Lung microvascular endothelial cell (primary cell): ENCODE results near the gene FAM163A. TPM values are rescaled to one million over a fixed set of nuclear protein-coding genes. Genes with fewer than 3 reads are reported as not detected.

ENCODE experiments used
- DNase-seq, 2 donors: peaks; one replicate each; pipeline versions ENCODE4 v3.0.0 to v3.0.0-alpha.2; 2010; ENCODE audit warnings: low read depth in 2 of 2
- total RNA-seq: library from RNA; depleted of rRNA; stranded (reverse); fragments of >200 nt; gene quantifications from 2 replicates; pipeline ENCODE4 v1.2.1, GENCODE V29; 2014

The FAM163A gene
- total RNA-seq, 1 donor from 2014 or later, result under 0.01 TPM

DNA sequence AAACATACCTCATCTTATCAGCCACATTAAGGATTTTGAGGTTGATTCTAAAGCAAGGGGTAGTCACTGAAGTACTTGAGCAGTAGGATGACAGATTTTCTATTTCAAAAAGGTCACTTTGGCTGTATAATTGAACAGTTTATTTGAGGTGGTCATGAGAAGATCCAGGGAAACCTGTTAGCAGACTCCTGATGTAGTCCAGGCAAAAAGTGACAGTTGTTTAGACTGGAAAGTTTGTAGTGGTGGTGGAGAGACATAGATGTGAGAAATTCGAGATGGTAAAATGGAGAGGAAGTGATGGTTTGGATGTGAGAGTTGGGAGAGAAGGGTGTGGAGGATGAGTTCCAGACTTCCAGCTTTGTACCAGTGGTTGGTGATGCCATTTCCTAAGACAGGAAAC lies 7.5 kb downstream of the FAM163A start:
- no peak for DNase-seq

DNA sequence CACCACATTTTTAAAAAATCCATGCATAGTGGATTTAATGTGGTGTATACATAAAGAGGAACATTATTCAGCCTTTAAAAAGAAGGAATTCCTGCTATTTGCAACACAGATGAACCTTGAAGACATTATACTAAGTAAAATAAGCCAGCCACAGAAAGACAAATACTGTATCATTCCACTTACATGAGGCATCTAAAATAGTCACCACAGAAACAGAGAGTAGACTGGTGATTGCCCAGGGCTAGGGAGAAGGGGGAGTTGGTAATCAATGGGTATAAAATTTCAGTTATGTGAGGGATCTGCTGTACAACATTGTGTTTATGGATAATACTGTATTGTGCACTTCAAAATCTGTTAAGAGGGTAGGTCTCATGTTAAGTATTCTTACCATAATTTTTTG lies 10.0 kb downstream of the FAM163A start:
- no peak for DNase-seq

DNA sequence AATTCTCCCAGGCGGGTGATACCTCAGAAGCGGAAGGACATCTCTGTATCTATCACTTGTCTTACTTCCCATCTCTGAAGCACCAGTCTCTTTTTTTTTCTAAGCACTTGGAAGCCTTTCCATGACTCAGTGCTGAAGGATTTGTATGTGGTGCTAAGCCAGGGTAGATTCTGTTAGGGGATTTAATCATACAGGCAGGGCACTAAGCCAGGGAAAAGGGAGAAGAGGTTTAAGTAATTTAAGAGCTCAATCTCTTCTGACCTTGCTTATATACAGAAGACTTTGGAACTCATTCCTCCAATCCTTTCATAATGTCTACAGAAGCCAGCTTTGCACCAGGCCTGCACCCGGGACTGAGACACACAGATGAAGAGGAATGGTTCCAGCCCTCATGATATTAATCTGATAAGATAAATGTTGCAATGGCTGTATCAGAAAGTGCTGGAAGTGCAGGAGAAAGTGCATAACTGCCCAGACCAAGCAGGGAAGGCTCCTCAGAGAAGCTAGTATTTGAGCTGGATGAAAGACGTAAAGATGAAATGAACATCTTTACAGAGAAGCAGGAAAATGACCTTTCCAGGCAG lies 11.0 kb downstream of the FAM163A start:
- peak in 1 of 2 donors; percentile 51 for DNase-seq

DNA sequence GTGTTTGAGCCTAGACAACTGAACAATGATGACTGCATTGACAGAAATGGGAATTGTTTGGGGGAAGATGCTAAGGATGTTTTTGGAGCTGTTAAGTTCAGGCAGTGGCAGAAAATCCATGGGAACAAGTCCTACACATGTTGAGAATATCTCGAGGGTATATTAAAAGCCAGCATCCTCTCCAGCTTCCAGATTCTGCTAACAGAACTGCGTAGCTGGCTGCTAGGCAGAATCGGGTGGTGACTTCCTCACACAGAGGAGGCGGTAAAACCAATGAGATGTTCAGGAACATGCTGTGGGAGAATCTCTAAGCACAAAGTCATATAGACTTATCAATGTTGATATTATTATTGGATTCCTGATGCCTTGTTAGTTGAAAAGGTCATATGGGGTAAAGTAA lies 14.8 kb downstream of the FAM163A start:
- no peak for DNase-seq

DNA sequence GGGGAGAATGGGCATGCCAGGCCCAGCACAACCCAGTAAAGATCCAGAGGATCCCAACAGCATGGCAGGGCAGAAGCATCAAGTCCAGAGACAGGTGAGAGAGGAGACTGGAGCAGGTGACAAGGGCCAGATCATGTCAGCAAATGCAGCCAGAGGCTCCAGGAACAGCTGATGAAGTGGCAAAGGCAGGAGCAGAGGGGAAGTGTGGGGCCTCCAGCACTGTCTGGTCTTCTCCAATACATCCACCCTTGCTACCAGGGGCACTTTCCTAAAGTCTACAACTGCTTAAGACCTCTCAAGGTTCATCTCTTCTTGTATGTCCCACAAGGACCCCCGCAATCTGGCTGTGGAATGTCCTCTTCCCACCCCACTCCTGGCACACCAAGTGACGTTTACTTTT lies 17.4 kb downstream of the FAM163A start:
- DNase-seq, result no peak

DNA sequence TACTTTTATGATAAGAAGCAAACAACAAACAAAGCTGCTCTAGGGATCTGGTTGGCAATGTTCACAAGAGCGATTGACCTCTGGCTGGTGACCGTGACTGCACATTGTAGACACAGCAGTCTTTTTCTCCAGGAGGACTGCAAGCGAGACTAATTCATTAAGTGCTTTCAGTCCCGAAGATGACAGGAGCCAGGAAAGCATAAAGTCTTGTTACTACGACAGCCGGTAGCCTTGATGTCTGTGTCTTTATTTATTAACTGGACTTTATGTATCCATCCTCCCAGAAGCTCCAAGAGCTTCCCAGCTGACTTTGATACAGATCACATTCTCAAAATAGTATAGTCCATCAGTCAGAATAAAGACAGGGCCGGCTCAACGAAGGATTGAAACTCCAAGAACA lies 18.2 kb downstream of the FAM163A start:
- DNase-seq, result no peak

DNA sequence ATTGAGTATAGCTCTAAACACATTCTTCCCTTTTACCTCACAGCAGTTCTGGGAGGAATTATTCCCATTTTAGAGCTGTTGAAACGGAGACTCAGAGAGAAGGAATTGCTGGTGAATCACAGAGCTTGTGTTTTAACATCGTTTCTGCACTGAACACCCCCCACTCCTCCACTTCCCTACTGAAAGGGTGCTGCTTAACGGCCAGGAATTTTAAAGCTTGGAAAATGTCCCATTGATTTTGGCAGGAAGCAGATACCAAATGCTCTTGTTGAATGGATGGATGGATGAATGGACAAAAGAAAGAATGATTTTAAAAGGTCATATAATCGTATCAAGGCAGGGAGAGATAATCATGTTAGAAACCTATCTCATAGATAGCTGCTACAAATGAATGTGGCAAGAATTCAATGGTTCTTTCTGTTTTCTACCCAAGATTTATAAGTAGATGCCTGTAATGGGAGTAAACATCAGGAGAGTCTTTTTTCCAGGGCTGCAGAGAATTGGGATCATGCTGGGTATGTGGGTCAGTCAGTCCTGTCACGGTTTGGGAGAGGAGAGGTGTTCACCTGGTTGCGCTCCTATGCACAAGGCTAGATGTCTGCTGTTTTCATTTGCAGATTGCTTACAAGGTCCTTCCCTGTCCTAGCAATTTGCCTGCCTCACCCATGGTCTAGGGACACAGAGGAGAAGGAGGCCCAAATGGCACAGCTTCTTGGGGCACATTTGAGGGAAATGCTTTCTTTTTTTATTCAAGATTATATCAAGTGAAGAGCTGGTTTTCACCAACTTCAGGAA lies 19.0 kb downstream of the FAM163A start:
- DNase-seq, result no peak

DNA sequence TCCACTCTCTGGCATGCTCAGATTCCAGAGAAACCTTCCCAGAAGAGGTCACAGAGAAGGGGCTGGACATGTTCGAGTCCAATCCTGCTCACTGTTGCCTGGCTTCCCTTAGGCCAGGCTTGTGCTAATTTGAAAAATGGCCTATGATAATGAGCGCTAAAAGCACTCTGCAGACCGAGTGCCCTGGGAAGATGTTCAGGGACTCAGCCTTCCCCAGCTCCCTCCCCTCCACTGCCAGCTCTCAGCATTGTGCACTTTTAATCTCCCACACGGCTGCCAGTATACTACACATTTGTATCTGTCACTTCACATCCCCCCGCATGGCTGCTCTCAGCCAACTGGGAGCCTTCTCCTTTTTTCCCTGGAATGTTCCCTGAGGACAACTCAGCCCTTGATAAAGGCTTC lies 24.1 kb downstream of the FAM163A start:
- DNase-seq, result no peak

DNA sequence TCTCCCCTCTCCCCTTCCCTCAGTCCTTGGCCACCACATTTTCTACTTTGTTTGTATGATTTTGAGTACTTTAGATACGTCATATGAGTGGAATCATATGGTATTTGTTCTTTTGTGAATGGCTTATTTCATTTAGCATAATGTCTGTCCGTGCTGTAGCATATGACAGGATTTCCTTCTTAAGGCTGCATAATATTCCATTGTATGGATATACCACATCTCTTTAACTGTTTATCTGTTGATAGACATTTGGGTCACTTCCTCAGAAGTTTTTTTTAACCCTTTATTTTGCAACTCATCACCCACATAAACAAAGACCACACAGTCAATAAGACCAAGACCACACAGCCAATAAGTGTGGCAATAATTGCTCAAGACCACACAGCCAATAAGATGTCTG lies 24.9 kb downstream of the FAM163A start:
- no peak for DNase-seq

DNA sequence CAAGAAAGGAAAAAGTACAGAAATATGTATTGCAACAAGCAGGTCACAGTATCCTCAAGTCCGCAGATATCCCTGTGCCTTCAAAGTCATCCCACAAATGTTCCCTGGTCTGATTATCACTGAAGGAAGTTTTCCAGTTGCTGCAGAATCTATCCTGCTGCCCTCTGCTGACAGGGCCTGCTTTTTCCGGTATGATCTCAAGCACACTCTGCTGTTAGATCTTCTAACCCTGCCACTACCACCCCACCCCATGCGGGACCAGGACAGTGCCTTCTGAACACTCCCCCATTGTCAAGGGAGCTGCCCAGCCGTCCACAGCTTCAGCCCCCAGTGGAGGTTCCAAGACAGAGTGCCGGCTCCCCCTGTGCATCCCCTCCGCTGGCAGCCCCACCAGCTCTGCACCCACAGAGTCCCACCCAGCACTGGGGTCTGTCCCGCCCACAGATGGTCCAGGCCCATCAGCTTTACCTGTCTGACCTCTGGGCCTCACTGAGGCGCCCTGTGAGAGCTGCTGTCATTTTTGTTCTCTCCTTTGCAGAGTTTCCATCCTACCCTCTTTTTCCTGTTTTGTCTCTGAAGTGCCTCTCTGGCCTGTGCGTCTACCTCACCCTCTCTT lies 27.9 kb downstream of the FAM163A start:
- peak; percentile 34 to 39 for DNase-seq

DNA sequence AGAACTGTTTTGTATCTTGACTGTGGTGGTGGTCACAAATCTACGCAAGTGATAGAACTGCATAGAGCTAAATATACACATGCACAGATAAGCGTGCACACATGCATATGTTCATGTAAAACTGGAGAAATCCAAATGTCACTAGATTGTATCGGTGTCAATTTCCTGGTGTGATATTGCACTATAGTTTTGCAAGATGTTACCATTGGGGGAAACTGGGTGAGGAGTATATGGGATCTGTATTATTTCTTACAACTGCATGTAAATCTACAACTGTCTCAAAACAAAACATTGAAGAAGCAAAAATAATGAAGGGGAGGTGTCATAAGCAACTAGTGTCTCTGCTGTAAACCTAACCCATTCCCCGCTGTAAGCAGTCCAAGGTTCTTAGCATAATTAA lies 30.2 kb downstream of the FAM163A start:
- no peak for DNase-seq

DNA sequence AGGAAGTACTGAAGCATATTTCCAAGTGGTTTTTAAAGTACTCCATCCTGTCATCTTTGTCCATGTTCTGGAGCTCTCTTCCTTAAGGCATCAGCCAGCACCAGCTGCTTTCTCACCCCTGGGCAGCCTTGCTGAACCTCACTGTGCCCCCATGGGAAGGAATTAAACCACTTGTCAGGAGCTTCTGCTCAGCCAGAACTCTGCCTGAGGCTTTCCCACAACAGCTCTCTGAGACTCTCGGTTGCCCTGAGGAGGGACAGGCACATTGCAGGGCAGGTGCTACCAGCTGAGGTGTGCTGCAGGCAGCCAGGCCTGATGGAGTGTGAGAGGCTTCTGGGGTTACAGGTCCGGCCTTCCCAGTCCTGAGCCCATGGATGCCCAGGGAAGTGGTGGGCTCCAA lies 30.9 kb downstream of the FAM163A start:
- no peak for DNase-seq

DNA sequence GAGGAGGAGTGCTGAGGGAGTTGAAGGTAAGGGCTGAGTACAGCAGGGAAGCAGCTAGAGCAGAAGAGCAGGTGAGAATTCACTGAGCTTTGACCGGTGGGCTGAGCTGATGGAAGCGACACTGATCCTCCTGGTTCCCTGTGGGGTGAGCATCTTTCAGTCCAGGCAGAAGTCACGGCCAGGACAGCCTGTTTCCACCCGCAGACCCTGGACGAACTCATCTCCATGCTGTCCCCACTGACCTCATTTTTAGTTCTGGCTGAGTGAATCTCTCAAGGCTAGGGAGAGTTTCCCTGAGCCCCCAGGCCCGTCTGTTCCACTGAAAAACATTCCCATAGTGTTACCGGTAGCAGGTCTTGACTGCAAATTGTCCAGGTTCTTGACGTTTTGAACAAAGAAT lies 31.5 kb downstream of the FAM163A start:
- DNase-seq, result no peak

DNA sequence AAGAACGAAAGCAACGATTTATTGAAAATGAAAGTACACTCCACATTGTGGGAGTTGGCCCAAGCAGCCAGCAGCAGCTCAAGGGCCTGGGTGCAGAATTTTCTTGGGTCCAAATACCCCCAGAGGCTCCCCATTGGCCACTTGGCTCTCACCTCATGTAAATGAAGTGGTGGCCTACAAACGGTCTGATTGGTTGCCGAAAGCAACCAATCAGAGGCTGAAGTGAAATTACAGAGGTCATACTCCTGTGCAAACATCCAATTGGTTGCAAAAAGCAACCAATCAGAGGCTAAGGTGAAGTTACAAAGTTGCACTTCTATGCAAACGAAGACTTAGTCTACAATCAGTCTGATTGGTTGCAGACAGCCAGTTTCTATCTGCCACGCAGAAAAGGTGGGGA lies 31.9 kb downstream of the FAM163A start:
- DNase-seq, result no peak

DNA sequence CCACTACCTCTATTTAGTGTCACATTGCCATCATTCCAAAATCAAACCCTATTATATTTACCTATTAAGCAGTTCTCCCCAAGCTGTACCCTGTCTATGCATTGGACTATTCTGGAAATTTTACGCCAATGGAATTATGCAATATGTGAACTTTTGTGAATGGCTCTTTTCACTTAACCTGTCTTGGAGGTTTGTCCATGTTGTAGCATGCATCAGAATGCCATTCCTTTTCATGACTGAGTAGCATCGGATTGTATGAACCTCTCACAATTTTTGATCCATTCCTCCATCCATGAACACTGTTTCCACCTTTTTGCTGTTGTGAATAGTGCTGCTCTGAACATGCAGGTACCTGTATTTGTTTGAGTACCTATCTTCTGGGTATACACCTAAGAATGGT lies 33.7 kb downstream of the FAM163A start:
- no peak for DNase-seq

DNA sequence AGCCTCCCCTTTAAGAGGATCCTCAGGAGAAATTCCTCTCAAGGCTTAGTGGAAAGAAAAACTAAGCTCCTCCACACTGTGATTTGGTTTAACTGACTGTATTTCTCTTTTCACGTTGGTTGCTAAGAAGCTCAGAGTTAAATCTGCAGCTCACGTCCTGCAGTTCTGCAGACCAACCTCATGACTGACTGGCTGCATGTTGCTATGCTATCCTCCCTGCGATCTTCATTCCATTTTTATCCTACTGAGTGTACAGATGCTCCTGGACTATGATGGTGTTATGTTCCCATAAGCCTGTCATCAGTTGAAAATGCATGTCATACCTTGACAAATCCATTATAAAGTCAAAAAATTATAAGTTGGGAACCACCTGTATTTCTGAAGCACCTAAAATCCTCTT lies 34.6 kb downstream of the FAM163A start:
- DNase-seq, result no peak

DNA sequence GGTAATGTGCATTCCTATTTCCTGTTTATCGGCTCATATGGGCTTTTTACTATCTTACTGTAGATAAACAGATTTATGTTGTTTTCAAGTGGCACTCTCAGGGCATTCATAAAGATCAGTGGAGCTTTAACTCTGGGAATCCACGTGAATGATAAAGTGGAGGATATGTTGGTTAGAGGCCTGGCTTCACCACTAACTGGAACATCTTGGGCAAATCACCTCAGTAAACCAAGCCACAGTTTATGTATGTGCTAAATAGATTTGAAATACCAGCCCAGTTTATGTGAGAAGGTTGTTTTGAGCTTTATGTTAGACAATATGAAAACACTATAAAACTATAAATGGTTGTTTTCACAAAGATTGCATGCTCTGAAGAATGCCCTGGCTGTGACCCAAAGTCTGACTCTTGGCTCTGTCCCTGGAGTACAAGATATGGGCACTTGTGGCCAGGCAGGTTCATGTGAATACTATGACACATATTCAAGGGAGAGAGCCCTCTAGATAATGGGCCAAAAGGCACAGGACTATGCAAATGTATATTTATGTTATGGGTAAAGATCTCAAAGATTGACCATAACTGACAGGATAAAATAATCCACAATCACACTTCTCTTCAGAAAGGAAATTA lies 36.7 kb downstream of the FAM163A start:
- no peak for DNase-seq

DNA sequence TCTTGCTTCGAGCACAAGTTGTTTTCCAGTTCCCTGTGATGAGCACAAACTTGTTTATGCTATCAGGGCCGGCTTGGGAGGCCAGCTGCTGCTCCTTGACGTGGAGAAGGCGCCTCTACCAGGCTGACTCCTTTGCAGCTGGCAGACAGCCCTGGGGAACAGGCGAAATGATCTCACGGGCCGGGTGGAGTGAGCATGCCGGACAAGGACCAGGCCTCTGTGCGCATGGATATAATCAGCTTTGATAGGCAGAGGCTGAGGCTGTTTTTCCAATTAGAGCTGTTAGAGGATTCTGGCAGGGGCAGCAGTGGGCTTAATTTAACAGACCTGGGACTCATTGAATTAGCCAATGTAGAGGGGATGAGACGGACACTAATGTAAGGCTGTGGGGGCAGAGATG lies 38.9 kb downstream of the FAM163A start:
- DNase-seq, result no peak

DNA sequence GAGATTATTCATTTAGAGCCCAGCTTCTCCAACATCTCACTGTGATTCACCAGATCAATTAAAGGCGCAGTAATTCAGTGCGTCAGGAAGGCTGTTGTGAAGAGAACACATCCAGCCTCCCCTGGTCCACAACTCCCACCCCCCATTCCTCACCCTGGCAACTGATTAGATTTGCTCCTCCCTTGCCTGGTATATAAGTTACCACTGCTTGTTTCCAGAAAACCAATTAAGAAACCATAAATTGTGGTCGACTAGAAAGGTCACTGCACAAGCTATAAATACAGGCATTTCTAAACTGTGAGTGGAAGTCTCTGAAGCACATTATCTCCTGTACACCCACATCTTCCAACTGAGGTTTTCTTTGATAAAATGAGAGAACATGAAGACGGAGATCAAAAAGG lies 41.9 kb downstream of the FAM163A start:
- no peak for DNase-seq

DNA sequence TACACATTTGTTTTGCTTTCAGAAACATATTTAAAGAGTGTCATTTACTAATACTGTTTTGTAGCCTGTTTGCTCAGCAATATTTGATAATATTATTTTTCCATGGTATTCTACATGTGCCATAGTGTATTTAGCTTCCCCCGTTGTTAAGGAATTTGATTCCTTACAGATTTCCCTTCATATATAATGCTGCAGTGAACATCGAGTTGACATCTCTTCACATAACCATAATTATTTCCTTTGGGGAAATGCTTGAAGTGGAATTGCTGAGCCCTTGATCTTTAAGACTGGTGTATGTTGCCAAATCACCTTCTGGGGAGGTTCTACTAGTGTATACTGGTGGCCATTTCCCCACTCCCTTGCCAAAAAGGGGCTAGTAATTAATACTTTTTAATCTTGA lies 42.6 kb downstream of the FAM163A start:
- DNase-seq, result no peak

DNA sequence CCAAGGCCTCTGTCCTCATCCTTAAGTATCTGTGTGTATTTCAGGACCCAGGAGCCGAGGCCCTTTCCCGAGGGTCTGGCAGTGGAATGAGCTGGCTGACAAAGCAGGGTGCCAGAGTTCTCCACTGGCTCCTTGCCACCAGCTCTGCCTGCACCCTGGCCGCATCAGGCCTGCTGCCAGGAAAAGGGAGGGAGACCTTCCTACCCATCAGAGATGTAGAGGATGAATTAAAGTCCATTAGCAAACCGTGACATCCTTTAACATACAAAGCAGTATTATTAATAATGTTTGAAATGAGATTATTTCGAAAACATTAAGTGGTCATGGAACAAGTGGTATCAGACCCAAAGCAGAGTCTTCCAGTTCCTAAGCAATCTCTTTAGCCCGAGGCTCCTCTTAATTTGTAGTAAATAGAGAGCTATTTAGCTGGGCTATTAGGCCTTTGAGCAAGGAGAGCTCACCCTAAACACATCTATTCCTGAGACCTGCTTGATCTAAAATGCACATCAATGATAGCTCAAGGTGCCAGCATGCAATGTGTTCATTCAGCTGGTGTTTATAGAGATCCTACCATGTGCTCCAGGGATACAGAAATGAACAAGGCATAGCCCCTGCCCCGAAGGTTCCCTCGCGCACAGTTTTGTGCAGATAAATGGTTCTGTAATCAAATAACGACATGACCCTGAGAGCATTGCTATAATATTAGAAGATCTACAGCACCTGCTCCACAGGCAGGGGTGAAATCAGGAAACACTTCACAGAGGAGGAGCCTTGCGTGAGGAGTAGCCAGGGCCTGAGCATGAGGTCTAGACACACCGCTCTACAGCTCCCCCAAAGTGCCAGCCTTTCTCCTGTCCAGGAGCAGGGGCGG lies 44.0 kb downstream of the FAM163A start:
- DNase-seq, result no peak

DNA sequence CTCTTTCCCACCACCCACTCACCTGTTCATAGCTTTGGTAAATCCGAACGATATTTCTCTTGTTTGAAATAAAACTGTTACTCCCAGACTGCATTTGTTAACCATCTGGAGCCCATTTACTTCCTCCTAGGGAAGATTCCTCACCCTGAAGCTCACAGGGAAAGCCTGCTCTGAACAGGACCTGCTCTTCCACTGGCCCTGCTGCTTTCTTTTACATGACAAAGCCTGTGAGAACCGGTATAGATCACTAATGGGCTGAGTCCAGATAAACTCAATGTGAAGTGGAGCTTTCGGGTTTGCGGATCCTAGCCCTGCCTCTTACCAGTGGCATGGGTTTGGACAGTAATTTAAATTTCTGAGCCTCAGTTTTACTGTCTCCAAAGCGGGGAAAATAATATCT lies 45.2 kb downstream of the FAM163A start:
- DNase-seq, result no peak
